DMS153 (cell line): Measurements from ENCODE around the gene GPR31.

Experiments used
- DNase-seq: peaks from one replicate; lab custom pipeline; 2025; lab: John Stamatoyannopoulos, UW

Gene GPR31

GRCh38 chr6:167118006-167118405, 39.8 kb downstream of the GPR31 start:
- no peak for DNase-seq

- DNase-seq = no peak
Measured at GRCh38 chr6:167116838-167117228, 40.9 kb downstream of the GPR31 start.

GRCh38 chr6:167116109-167116837, 41.5 kb downstream of the GPR31 start:
- DNase-seq = peak; percentile 15

- DNase-seq = no peak
Measured at GRCh38 chr6:167115054-167115453, 42.7 kb downstream of the GPR31 start.

- DNase-seq = no peak
Measured at GRCh38 chr6:167113935-167114910, 43.6 kb downstream of the GPR31 start.

- DNase-seq = no peak
Measured at GRCh38 chr6:167113047-167113754, 44.6 kb downstream of the GPR31 start.

GRCh38 chr6:167112421-167112820, 45.4 kb downstream of the GPR31 start:
- no peak for DNase-seq

- DNase-seq = no peak
Measured at GRCh38 chr6:167111597-167111996, 46.2 kb downstream of the GPR31 start.

GRCh38 chr6:167109651-167110050, 48.1 kb downstream of the GPR31 start:
- no peak for DNase-seq

- DNase-seq = no peak
Measured at GRCh38 chr6:167108278-167108677, 49.5 kb downstream of the GPR31 start.

GRCh38 chr6:167107787-167108186, 50.0 kb downstream of the GPR31 start:
- no peak for DNase-seq

GRCh38 chr6:167106406-167106805, 51.4 kb downstream of the GPR31 start:
- no peak for DNase-seq
